CD4-positive, alpha-beta T cell treated with Interleukin-6 for 4 hours (primary cell): Measurements from ENCODE around the gene KPNB1.

Experiments used
- DNase-seq: peaks from one replicate; pipeline ENCODE4 v3.0.0-alpha.2; 2020; ENCODE audit warnings: mixed read lengths

Gene KPNB1

DNA sequence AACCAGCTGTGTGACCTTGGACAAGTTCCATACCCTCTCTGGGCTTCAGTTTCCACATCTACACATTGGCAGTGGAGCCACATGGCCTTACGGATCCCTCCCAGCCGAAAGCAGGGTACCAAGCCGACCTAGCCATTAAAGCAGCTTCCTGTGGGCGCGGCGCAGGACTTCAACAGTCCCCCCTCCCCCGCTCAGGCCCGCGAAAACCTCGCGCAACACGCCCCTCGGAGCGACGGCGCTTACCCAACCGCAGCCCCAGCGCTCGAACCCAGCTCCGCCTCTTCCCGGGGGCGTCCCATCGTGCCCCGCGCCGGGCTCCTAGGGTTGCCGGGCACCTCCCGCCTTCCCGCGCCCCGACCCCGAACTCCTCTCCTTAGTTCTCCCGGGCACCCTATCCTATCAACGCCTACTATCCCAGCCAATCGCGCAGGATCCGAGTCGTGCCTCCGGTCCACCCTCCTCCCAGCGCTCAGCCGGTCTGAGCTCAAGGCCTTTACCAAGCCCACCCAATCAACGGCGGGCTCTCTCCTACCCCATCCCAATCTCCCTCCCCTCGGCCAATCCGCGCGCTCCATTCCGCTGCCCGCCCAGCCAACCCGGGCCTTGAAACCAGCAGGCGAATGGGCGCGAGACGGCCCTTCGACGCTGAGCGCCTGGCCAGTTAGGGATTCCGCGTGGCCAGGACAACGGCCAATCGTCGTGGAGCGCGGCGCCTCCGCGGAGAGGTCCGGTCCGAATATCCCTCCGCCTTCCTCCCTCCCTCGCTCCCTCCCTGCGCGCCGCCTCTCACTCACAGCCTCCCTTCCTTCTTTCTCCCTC lies at the start of gene KPNB1:
KPNB1 (plus strand) TSS at position 767 of the 819 bp plus-strand sequence. CDS start 326 bp downstream, outside the sequence.
- DNase-seq: peak; percentile 97

DNA sequence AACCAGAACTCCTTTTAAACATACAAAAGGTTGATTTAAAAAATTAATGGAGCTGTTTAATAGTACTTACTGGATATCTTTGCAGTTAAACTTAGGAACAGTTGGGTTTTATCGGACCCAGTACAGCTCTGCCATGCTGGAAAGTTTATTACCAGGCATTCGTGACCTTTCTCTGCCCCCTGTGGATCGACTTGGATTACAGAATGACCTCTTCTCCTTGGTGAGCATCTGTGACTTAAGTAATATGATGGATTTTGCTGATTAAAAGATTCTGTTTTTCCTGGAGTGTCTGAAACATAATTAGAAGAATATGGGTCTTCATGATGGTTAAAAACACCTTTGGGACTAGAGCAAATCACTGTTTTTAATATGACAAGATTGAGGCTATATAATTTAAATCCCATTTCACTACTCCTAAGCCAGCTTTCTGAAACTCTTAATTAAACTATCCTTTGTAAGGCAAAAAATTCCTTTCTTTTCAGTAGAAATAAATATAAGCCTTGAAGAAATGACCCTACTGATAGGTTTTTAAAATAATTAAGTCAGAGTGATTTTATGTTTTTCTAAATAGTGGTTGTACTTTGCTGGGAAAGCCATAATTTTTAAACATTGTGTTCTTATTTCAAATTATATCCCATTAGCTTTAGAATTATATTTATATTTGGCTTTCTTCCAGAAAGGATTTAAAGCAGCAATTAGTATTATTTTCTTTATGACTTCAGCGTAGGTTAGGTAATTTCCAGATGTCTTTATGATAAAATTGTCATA lies 45.7 kb upstream of the KPNB1 start:
- no peak for DNase-seq

GRCh38 chr17:47604598-47604927 lies 45.2 kb upstream of the KPNB1 start:
- no peak for DNase-seq

- DNase-seq: no peak
Measured at GRCh38 chr17:47605011-47605410, 44.7 kb upstream of the KPNB1 start.

DNA sequence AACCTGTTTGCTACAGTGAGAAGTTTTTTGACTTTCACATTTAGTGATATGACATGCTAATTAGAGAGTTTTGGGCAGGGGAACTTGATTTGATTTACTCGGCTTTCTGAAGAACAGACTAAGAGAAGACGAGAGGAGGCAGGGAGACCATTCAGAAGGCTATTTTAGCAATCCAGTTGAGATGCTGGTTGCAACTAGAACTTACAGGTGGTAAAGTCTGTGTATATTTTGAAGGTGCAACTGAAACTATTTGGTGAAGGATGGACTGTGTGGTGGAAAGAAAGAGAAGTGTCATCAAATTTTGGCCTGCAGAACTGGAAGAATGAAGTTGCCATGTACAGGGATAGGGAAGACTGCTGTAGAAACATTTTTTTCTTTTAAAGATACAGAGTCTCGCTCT lies 42.2 kb upstream of the KPNB1 start:
- no peak for DNase-seq

GRCh38 chr17:47611372-47612350 lies 38.1 kb upstream of the KPNB1 start:
- no peak for DNase-seq

GRCh38 chr17:47615766-47616424 lies 33.8 kb upstream of the KPNB1 start:
- no peak for DNase-seq

- no peak for DNase-seq
Measured at GRCh38 chr17:47618410-47618809, 31.3 kb upstream of the KPNB1 start.

DNA sequence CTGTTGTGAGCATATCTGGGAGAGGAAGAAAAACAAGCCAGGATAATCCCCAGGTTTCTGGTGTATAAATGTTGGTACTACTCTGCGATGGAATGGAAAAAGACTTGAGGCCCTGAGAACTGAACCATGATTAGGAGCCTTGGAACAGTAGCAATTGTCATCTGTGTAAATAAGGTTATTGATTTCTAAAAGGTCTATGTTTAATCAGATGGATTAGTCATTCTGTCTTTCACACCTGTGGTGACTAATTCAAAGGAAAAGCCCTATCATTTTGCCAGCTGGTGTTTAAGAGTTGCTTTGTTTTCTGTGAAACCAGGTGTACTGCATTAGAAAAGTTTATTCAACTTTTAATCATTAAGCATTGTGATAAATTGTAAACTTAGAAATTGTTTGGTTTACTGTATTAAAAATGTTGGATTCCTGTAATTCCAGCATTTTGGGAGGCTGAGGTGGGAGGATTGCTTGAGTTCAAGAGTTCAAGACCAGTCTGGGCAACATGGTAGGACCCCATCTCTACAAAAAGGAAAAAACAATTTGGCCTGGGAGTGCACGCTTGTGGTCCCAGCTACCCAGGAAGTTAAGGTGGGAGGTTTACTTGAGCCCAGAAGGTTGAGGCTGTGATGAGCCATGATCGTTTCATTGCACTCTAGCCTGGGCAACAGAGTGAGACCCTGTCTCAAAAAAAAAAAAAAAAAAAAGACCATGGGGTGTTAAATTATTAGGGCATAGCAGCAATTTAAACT lies 29.0 kb upstream of the KPNB1 start:
- DNase-seq: no peak

DNA sequence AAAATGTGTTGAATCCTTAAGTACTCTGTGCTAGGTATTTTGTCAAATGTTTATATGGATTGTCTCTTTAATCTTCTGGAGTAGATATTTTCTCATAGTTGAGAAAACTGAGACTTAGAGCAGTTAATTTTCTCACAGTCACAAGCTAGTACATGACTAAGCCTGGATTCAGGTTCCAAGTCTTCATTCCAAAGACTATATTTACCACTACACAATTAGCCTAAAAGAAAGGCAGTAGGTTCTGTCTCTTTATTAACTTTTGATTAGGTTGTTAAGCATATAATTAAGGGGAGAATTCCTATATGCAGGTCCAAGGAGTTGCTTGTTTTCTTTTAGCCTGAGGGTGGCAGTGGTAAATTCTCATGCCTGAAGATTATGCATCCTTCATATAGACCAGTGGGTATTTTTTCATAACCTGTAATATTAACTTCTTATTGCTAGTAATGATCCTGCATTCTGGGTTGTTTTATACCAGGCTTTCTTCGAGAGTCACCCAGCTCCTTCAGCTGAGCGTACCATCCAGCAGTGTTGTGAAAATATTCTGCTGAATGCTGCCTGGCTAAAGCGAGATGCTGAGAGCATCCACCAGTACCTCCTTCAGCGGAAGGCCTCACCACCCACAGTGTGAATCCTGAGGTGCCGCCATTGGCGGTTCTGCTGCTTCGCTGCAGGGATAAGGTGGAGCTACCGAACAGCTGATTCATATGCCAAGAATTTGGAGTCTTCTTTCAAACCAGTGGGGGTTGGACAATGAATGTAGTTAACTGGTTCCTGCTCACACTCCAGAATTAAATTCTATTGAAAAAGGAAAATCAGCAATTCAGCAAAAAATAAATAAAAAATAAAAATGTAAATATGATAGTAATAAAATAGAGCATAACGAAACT lies 28.2 kb upstream of the KPNB1 start:
- DNase-seq: no peak

DNA sequence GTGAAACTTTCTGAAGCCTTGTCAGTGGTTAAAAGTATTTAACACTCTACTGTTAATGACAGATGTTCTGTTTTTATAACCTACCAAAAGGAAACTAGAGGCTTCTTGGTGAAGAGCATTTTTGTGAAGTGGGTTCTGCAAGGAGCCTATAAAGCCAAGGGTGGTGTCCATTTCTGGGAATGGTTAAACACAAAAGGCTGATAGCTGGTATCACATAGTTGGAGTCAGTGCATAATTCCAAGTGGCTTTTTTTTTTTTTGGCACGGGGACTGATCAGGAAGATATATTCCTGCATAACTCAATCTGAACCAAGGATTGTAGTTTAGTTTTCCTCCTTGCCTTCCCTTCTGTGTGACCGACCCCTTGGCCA lies 27.6 kb upstream of the KPNB1 start:
- DNase-seq: no peak

GRCh38 chr17:47624727-47625068 lies 25.0 kb upstream of the KPNB1 start:
- no peak for DNase-seq

DNA sequence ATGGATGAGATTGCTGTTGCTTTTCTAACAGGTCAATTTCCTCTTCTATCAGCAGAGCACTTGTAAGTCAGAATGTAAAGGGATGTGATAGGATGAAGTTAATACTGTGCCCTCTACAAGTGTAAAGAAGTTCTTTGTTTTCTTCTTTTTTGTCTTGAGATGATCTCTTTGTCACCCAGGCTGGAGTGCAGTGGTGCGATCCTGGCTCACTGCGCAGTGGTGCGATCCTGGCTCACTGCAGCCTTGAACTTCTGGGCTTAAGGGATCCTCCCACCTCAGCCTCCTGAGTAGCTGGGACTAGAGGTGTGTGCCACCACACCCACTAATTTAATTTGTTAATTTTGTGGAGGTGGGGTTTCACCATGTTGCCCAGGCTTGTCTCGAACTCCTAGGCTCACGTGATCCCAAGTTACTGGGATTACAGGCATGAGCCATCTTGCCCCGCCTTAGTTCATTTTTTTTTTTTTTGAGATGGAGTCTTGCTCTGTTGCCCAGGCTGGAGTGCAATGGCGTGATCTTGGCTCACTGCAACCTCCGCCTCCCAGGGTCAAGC lies 21.6 kb upstream of the KPNB1 start:
- DNase-seq: no peak

GRCh38 chr17:47629826-47630225 lies 19.9 kb upstream of the KPNB1 start:
- no peak for DNase-seq

- DNase-seq: no peak
Measured at GRCh38 chr17:47630614-47631013, 19.1 kb upstream of the KPNB1 start.

DNA sequence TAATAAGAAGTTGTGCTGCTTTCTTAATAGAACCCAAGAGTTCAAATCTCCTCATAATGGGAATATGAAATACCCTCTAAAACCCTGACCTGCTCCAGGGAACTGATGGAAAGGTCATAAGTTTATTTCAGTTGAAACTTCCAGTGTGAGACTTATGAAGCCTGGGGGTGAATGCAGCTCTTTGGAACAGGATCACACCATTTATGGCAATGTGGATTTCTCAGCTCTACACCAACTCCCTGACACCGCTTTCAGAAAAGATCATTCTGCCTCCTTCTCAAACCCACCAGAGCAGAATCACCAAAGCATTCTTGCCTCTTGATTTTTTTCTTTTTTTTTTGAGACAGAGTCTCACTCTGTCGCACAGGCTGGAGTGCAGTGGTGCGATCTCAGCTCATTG lies 16.7 kb upstream of the KPNB1 start:
- DNase-seq: no peak

- no peak for DNase-seq
Measured at GRCh38 chr17:47633996-47634395, 15.7 kb upstream of the KPNB1 start.

DNA sequence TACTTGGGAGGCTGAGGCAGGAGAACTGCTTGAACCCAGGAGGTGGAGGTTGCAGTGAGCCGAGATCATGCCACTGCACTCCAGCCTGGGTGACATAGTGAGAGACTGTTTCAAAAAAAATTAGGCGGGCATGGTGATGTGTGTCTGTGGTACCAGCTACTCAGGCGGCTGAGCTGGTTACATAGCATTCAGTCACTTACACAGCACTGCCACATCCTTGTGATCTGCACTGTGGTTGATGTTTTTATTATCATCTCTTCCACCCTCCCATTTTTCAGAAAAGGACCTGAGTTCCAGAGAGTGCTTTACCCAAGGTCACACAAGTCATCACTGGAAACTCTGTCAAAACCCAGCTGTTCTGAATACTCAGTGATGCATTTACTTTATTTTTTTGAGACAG lies 14.8 kb upstream of the KPNB1 start:
- no peak for DNase-seq

GRCh38 chr17:47635734-47636133 lies 14.0 kb upstream of the KPNB1 start:
- DNase-seq: no peak

GRCh38 chr17:47636273-47637030 lies 13.3 kb upstream of the KPNB1 start:
- no peak for DNase-seq
